Measurements from ENCODE around the gene SLC7A6OS.

DNA sequence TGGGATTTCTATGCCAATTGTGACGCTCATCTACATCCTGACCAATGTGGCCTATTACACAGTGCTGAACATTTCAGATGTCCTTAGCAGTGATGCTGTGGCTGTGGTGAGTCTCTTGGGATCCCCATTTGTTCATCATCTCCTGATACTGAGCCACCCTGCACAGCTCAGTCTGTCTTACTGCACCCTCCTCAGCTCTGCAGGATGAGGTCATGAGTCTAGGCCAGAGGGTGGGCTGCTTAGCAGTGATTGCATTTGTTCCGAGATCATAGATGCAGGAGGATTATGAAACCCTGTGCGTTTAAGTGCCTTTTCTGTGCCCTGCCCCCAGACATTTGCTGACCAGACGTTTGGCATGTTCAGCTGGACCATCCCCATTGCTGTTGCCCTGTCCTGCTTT lies 19.5 kb downstream of the SLC7A6OS start:
- TF ChIP-seq, protein P1, sequence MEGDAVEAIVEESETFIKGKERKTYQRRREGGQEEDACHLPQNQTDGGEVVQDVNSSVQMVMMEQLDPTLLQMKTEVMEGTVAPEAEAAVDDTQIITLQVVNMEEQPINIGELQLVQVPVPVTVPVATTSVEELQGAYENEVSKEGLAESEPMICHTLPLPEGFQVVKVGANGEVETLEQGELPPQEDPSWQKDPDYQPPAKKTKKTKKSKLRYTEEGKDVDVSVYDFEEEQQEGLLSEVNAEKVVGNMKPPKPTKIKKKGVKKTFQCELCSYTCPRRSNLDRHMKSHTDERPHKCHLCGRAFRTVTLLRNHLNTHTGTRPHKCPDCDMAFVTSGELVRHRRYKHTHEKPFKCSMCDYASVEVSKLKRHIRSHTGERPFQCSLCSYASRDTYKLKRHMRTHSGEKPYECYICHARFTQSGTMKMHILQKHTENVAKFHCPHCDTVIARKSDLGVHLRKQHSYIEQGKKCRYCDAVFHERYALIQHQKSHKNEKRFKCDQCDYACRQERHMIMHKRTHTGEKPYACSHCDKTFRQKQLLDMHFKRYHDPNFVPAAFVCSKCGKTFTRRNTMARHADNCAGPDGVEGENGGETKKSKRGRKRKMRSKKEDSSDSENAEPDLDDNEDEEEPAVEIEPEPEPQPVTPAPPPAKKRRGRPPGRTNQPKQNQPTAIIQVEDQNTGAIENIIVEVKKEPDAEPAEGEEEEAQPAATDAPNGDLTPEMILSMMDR (conservative IDR thresholded peaks at IDR 0.05): no peak
- TF ChIP-seq EZH2 (IDR thresholded peaks at IDR 0.05; ENCODE audit: low read depth): no peak
